Stimulated activated naive CD8-positive, alpha-beta T cell treated with anti-CD3 and anti-CD28 coated beads, Interleukin-15, Interleukin-2, amounts not matched to agents 100 ng/mL and 50 ng/mL, for 24 hours (primary cell): Measurements from ENCODE around the gene HOXD9.

Experiments used
- H3K27ac Mint-ChIP-seq: one replicate; pipeline ENCODE4 v1.8.0; 2021; ENCODE audit warnings: mild to moderate bottlenecking, mixed read lengths
- H3K27me3 Mint-ChIP-seq: one replicate; pipeline ENCODE4 v1.8.0; 2021; ENCODE audit warnings: mixed read lengths
- H3K36me3 Mint-ChIP-seq: one replicate; pipeline ENCODE4 v1.8.0; 2021; ENCODE audit warnings: low read depth, mixed read lengths
- H3K4me1 Mint-ChIP-seq: one replicate; pipeline ENCODE4 v1.8.0; 2021; ENCODE audit warnings: low read depth, mixed read lengths
- H3K4me3 Mint-ChIP-seq: one replicate; pipeline ENCODE4 v1.8.0; 2021; ENCODE audit warnings: mild to moderate bottlenecking, mixed read lengths
- H3K9me3 Mint-ChIP-seq: one replicate; pipeline ENCODE4 v1.8.0; 2021; ENCODE audit warnings: mixed read lengths

Gene HOXD9

GRCh38 chr2:176082525-176082823 is 40.0 kb upstream of the HOXD9 start:
- peaks cover 16% of the 10 kb centered on the region for H3K9me3 Mint-ChIP-seq
- H3K4me3 Mint-ChIP-seq, result no peak overlapping the region
- peak overlapping the region; percentile 76 for H3K27ac Mint-ChIP-seq
- peaks cover 18% of the 10 kb centered on the region for H3K4me1 Mint-ChIP-seq
- H3K27me3 Mint-ChIP-seq, result peaks cover 78% of the 10 kb centered on the region
- H3K36me3 Mint-ChIP-seq, result peaks cover 34% of the 10 kb centered on the region

- Mint-ChIP-seq H3K9me3 (peaks cover 16% of the 10 kb centered on the region), H3K27ac (peak overlapping the region; percentile 76), H3K27me3 (peaks cover 84% of the 10 kb centered on the region)
Observed at GRCh38 chr2:176082824-176083751, 39.4 kb upstream of the HOXD9 start.

DNA sequence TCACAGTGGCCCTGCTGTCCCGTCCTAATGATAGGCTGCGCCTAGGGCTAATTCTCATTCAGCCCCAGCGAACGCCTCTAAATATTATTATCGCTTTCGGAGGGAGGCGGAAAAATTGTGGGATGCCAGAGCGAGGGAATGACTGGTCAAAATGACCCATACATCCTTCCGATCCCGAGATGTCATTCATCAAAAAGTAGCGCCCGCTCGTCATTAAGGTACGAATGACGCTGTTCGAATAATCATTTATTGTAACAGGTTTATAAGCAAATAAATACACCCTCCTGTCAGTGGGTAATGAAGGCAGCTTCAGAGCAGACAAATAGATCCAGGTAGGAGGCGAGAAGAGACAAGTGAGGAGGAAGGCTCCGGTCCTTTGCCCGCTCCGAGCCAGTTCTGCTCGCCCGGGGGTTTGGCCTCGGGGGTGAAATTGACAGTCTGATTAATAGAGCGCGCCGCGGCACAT is 38.7 kb upstream of the HOXD9 start, which contains the start of gene EVX2:
TSS of gene EVX2 (minus strand) at position 167 of the 466 bp plus-strand sequence. CDS start 186 bp downstream, outside the sequence.
- Mint-ChIP-seq H3K36me3 (peaks cover 28% of the 10 kb centered on the region), H3K4me3 (peak within 1 kb of the TSS; percentile 48), H3K27ac (peak within 1 kb of the TSS; percentile 76)

More at GRCh38 chr2:176082824-176083751, 39.4 kb upstream of the HOXD9 start:
- Mint-ChIP-seq H3K36me3 (peaks cover 34% of the 10 kb centered on the region), H3K4me1 (peaks cover 18% of the 10 kb centered on the region), H3K4me3 (peak overlapping the region; percentile 48)

GRCh38 chr2:176084611-176085119 is 37.9 kb upstream of the HOXD9 start:
- peaks cover 11% of the 10 kb centered on the region for H3K4me1 Mint-ChIP-seq
- H3K27ac Mint-ChIP-seq, result no peak overlapping the region
- no peak overlapping the region for H3K4me3 Mint-ChIP-seq
- peaks cover 22% of the 10 kb centered on the region for H3K36me3 Mint-ChIP-seq
- peaks cover 8% of the 10 kb centered on the region for H3K9me3 Mint-ChIP-seq
- peaks cover 82% of the 10 kb centered on the region for H3K27me3 Mint-ChIP-seq

More for the DNA sequence above, 38.7 kb upstream of the HOXD9 start, which contains the start of gene EVX2:
- H3K27me3 Mint-ChIP-seq, result peaks cover 82% of the 10 kb centered on the region
- peaks cover 9% of the 10 kb centered on the region for H3K9me3 Mint-ChIP-seq
- H3K4me1 Mint-ChIP-seq, result peaks cover 18% of the 10 kb centered on the region

GRCh38 chr2:176085120-176085788 is 37.3 kb upstream of the HOXD9 start:
- Mint-ChIP-seq H3K4me1 (peaks cover 11% of the 10 kb centered on the region), H3K9me3 (peaks cover 8% of the 10 kb centered on the region), H3K27me3 (peaks cover 88% of the 10 kb centered on the region), H3K27ac (no peak overlapping the region), H3K36me3 (peaks cover 22% of the 10 kb centered on the region), H3K4me3 (no peak overlapping the region)

DNA sequence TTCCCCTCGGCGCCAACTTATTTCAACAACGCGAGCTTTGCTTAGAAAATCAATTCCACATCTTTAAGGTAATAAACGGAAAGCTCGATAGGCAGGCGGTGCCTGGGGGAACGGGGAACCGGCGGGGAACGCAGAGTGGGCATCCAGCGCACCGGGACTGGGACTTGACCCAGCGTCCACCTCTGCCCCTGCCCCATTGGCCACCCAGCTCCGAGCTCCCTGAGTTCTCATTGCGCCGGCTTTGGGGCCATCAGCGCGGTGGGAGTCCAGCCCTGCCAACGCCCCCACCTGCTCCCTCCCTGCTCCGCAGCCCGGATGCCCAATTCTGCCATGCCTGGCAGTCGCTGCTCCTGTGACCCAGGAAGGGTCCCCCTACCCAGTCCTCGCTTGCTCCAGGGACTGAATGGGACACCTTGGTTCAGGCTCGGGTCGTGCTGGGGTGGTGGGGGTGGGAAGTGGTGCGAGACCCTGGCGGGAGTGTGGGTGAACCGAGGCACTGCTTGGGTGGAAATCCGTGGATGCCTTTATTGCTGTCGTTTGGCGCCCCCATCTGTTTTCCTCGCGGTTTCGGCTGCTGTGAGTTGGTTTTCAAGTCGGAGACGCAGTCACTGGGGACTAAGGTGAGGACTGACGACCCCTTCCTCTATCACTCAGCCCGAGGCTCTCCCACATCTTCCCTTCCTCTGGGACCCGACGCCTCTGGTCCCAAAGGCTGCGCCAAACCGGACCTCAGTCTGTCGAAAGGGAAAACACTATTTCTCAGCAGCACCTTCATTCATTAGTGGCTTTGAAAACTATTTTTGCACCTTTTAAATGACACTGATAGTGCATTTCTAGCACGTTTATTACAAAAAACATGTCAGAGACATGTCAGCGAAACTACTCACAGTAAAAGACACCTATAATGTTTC is 36.4 kb upstream of the HOXD9 start:
- Mint-ChIP-seq H3K4me1 (peaks cover 9% of the 10 kb centered on the region), H3K36me3 (peaks cover 20% of the 10 kb centered on the region), H3K27me3 (peaks cover 91% of the 10 kb centered on the region), H3K4me3 (no peak overlapping the region), H3K27ac (no peak overlapping the region), H3K9me3 (peaks cover 6% of the 10 kb centered on the region)

DNA sequence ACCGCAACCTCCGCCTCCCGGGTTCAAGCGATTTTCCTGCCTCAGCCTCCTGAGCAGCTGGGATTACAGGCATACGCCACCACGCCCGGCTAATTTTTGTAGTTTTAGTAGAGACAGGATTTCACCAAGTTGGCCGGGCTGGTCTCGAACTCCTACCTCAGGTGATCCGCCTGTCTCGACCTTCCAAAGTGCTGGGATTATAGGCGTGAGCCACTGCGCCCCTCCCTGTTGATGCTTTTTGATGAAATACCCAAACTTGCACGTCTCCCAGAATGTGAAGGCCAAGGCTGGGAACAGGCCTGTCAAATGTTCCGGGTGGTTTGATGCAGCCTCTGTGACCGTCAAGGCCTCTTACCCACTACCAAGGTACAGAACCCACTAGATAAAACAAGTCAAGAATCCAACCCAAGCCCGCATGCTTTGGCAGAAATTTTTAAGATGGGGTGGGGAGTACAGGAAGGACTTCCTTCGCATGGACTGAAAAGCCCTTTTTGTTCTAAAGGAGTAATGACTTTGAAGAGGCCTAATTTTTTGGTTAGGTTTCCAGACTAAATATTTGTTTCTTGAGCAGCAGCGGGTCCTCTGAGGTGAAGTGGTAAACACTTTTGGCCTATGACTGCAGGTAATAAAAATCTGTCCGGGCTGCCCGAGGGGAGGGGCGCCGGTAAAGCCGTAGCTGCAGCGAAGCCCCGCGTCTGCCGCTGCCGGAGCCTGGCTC is 35.0 kb upstream of the HOXD9 start:
- no peak overlapping the region for H3K27ac Mint-ChIP-seq
- peaks cover 12% of the 10 kb centered on the region for H3K4me1 Mint-ChIP-seq
- H3K4me3 Mint-ChIP-seq, result no peak overlapping the region
- peaks cover 4% of the 10 kb centered on the region for H3K9me3 Mint-ChIP-seq
- H3K36me3 Mint-ChIP-seq, result peaks cover 14% of the 10 kb centered on the region
- H3K27me3 Mint-ChIP-seq, result peaks cover 93% of the 10 kb centered on the region

DNA sequence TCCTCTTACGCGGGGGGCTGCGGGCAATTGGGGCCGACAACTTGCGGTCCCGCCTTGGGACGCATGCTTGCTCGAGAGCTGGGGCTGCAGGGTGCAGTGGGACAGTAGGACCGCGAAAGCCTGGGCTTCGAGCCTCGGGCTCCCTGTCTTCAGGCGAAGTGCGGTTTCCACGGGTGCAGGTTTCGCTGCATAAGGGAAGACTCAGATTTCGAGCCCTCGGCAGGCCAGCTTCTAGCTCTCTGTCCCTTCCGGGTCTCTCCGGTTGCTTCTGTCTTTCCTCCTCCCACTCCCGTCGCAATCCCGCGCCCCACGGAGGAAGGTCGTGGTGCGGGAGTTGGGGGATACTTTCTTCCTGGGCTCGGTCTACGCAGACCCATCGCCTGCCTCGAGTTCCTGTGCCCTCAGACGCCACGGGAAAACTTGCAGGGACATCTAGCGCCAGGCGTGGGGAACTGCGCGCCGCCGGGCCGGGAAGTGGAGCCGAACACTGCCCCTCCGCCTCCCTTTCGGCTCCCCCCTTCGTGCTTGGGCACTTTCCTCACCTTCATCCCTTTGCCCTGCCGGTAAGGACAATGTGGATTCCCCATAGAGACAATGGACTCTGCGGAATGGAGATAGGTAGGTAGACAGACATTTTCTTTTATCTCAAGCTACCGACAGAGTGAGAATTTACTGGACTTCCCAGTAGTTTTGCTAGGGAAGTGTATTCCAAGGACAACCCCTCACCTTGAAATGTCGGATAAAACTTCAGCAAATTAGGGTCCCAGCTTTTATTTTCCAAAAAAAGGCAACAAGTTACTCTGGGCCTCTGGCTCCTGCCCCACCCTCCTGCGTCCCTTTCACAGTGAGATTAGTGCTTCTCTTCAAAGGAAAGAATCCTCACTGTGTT is 34.2 kb upstream of the HOXD9 start:
- H3K27me3 Mint-ChIP-seq, result peaks cover 87% of the 10 kb centered on the region
- peaks cover 4% of the 10 kb centered on the region for H3K9me3 Mint-ChIP-seq
- H3K4me3 Mint-ChIP-seq, result peak overlapping the region; percentile 57
- peaks cover 12% of the 10 kb centered on the region for H3K4me1 Mint-ChIP-seq
- H3K36me3 Mint-ChIP-seq, result peaks cover 10% of the 10 kb centered on the region
- no peak overlapping the region for H3K27ac Mint-ChIP-seq

GRCh38 chr2:176088937-176089842 is 33.3 kb upstream of the HOXD9 start:
- Mint-ChIP-seq H3K27ac (no peak overlapping the region), H3K4me3 (no peak overlapping the region), H3K4me1 (peaks cover 19% of the 10 kb centered on the region), H3K27me3 (peaks cover 87% of the 10 kb centered on the region), H3K36me3 (peaks cover 10% of the 10 kb centered on the region), H3K9me3 (peaks cover 4% of the 10 kb centered on the region)

DNA sequence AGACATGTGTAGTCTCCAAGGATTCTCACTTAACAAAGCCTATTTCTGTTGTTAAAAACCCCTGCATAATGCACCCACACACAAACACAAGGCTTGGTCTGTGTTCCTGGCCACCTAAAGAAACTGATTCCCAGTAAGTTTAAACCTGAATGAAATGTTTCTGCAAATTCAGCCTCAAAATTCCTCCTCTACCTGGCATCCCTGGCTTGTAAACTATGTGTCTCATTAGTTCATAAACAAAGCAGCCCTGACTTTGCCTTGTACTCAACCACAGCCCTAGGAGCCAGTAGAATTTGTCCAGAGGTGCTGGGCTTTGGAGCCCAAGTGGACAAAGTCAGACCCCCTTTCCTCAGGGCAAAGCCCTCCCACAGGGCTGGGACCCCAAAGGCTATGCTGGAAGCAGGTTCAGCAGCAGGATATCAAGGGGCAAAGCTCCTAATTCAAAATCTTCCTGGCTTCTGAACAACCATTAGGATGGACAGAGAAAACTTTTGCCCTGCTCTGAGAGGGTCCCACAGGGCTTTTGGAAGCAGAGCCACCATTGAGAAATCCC is 32.6 kb upstream of the HOXD9 start:
- H3K36me3 Mint-ChIP-seq, result peaks cover 4% of the 10 kb centered on the region
- H3K4me1 Mint-ChIP-seq, result peaks cover 19% of the 10 kb centered on the region
- H3K27me3 Mint-ChIP-seq, result peaks cover 87% of the 10 kb centered on the region
- no peak overlapping the region for H3K27ac Mint-ChIP-seq
- peaks cover 4% of the 10 kb centered on the region for H3K9me3 Mint-ChIP-seq
- no peak overlapping the region for H3K4me3 Mint-ChIP-seq

GRCh38 chr2:176090862-176091261 is 31.7 kb upstream of the HOXD9 start:
- Mint-ChIP-seq H3K9me3 (peaks cover 4% of the 10 kb centered on the region), H3K4me1 (peaks cover 19% of the 10 kb centered on the region), H3K36me3 (peaks cover 4% of the 10 kb centered on the region), H3K27me3 (peaks cover 87% of the 10 kb centered on the region), H3K27ac (no peak overlapping the region), H3K4me3 (no peak overlapping the region)
